Measurements from ENCODE around the gene GH1.

DNA sequence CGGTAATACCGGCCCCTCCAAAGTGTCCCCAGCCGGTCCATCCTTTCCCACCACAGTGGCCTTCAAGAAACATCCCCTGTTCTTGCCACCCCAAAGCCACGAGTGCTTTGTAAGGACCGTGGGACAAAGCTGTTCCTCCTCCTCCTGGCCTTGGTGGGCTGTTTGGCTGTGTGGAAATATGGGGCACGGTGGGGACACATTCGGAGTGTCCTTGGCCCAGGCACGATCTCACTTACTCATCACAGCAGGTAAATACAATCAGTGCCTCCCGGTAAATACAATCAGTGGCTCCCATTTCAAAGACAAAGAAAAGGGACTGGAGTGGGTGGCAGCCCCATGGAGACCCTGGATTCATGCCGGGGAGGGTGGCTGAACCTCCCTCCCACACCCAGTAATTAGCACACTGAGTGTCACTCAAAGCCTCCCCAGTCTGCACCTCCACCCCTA, 43.7 kb upstream of the GH1 start:
- TF ChIP-seq, protein P1, sequence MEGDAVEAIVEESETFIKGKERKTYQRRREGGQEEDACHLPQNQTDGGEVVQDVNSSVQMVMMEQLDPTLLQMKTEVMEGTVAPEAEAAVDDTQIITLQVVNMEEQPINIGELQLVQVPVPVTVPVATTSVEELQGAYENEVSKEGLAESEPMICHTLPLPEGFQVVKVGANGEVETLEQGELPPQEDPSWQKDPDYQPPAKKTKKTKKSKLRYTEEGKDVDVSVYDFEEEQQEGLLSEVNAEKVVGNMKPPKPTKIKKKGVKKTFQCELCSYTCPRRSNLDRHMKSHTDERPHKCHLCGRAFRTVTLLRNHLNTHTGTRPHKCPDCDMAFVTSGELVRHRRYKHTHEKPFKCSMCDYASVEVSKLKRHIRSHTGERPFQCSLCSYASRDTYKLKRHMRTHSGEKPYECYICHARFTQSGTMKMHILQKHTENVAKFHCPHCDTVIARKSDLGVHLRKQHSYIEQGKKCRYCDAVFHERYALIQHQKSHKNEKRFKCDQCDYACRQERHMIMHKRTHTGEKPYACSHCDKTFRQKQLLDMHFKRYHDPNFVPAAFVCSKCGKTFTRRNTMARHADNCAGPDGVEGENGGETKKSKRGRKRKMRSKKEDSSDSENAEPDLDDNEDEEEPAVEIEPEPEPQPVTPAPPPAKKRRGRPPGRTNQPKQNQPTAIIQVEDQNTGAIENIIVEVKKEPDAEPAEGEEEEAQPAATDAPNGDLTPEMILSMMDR (IDR thresholded peaks at IDR 0.05; ENCODE audit: low read depth, low read length, poor library complexity, severe bottlenecking) = no peak
- TF ChIP-seq EZH2phosphoT487 (IDR thresholded peaks at IDR 0.05; ENCODE audit: borderline replicate concordance, low read length) = no peak
